Stimulated activated CD4-positive, alpha-beta T cell treated with anti-CD3 and anti-CD28 coated beads, Interleukin-2, amount 100 ng/mL, for 24 hours (primary cell): ENCODE results near the gene PLCD1.
"Not testable (repeated sequence)": the region's sequence is repeated elsewhere in the genome, so short reads cannot be mapped to it uniquely, and the experiment has no call there.

Source experiments
- DNase-seq, 2 donors: peaks; one replicate each; pipeline ENCODE4 v3.0.0-alpha.2; 2020

PLCD1 gene

DNA sequence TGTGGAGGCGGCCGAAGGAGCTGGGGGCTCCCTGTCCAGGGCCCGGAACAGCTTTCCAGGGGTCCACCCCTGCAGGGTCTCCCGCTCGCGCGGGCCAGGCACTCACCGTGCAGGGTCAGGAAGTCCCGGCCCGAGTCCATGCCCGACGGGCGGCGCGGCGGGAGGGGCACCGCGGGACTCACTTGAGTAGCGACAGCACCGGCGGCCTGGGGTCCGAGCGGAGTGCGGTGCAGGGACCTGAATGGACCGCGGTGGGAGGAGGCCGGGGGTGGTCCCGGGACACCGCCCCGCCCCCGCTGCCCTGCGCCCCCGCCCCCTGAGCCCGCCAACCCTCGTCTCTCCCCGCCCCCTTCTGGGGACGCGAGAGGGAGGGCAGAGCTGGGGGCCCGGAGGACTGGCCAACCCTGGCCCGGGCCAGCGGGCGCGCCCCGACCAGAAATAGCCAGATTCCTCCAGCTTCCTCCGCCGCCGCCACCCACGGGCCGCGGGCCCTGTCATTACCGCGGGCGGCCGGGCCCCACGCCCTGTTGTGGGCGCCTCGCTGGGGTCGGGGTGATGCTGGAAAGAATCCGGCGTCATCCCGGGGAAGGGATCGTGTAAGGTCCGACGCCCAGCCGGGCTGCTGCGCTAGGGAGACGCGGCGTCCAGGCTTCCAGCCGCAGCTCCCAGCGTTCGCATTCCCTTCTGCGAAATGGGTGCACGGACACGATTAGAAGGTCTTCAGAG is at the start of gene PLCD1:
TSS of gene PLCD1 (minus strand) at position 243 of the 726 bp plus-strand sequence. CDS start at position 140, 103 bp downstream.
- DNase-seq, result peak in 1 of 2 donors; percentile 43

DNA sequence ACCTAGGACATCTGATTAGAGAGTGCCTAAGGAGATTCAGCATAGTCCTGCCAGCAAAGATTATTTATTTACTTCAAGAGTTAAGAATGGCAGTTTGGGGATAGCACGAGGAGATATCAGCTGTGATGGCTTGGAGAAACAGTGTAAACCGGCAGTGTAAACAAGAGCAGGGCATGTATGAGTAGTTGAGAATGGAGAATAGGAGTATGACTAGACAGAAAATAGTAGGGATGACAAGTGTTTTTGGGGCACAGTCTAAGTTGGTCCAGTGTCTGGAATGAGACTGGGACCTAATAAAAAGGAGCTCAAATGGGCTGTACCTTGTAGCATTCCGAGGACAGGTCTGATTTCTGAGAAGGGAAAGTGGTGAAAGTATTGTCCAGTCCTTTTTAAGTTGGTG is 47.6 kb upstream of the PLCD1 start:
- DNase-seq, result not testable (repeated sequence)

DNA sequence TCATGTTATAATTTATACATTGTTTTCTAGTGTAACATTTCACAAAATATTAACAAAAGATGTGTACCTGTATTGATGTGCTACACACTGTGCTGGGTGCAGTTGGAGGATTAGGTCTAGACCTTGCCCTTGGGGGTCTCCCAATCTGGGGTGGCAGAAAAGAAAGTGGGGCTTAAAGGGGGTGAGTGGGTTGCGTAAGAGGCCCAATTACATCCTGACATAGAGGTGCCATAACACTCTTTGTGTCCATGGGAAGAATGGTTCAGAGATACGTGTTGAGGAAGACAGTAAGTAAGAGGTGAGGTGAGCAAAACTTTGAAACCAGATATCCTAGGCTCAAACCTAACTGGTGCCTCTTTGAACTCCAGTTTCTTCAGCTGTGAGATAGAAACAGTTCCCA is 40.6 kb upstream of the PLCD1 start:
- DNase-seq, result no peak

DNA sequence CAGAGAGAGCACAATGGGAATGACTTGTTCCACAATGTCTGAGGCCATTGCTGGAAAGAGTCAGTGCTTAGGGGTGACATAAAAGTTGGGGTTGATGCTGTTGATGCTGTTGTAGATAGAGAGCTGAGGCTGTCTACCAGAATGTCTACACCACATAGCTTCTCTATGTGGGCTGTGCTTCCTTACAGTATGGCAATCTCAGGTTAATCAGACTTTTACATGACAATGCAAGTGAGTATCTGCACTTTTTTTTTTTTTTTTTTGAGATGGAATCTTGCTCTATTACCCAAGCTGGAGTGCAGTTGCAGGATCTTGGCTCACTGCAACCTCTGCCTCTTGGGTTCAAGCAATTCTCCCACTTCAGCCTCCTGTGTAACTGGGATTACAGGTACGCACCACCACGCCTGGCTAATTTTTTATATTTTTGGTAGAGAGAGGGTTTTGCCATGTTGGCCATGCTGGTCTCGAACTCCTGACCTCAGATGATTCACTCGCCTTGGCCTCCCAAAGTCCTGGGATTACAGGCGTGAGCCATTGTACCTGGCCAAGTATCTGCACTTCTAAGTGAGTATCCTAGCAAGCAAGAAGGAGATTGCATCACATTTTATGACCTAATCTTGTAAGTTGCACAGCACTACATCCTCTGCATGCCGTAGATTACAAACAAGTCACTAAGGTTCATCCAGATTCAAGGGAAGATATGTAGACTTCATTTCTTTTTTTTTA is 38.2 kb upstream of the PLCD1 start:
- no peak for DNase-seq

DNA sequence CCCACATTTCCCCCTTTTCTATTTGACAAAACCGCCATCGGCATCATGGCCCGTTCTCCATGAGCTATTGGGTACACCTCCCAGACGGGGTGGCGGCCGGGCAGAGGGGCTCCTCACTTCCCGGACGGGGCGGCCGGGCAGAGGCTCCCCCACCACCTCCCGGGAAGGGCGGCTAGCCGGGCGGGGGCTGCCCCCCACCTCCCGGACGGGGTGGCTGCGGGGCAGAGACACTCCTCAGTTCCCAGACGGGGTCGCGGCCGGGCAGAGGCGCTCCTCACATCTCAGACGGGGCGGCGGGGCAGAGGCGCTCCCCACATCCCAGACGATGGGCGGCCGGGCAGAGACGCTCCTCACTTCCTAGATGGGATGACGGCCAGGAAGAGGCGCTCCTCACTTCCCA is 35.0 kb upstream of the PLCD1 start:
- not testable (repeated sequence) for DNase-seq

DNA sequence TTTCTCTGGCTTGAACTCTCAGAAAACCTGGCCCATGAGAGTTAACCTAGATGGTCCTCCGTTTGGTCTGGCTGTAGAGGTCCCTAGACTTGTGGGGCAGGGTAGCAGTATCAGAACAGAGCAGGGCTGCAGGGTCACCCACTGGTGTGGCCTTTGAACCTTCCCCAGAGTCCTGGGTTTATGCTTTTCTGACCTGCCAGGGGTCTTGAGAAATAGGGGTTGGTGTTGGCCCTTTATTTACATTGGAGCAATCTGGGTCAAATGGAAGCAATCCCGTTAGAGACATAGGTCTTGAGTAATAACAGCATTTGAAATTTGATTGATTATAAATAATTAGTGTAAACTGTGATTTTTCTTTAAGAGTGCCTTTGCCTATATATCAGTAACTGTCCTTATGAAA is 33.4 kb upstream of the PLCD1 start:
- DNase-seq, result no peak

DNA sequence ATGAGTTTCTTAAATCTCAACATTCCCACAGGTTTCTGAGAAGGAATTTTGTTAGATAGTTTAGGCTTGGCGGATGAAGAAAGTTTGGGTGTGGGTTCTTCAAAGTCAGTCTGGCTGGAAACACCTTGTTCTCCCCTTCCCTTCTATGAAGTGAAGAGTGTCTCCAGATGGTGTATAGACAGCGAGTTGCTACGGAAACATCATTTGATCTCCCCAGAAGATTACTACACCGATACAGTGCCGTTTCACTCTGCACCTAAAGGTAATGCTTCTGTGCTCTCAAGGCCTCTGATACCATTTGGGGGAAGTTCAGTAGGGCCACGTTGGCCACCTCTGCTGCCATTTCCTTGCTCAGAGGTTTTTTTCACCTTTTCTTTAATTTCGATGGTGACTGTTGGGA is 30.1 kb upstream of the PLCD1 start:
- DNase-seq, result no peak

DNA sequence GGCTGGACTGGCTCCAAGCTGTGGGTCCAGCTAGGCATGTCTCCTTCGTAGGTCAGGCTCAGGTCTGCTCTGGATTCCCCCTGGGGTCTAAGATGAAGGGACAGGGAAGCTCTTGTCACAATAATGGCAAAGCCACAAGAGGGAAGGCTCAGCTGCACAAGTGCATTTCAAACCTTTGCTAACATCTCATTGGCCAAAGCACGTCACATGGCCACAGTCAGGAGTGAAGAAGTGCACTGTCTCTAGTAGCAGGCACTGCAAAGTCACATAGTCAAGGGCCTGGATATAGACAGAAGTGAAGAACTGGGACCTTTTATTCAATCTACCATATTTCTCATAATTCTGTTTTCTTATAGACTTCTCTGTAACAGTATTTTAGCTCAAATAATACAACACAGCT is 29.7 kb upstream of the PLCD1 start:
- no peak for DNase-seq

DNA sequence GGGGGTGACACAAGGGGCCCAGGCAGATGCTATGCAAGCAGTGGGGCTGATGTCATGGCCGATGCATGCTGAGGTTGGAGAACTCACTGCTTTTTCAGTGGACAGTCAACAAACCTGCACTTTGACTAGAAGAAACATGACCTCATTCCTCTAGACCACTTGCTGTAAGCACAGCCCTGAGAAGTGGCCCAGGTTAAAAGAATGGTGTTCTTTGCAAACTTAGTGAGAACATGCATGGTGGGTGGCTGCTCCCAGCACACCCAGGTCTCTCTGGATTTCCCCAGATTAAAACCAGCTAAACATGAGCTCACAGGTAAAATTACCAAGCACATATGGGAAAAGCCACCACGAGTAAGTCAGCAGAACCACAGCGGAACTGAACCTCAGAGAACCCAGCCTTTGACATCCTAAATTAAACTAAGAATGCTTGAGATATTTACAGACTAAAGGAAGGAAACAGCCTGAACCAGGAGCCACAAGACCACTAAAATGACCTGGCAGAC is 25.1 kb upstream of the PLCD1 start:
- DNase-seq, result no peak

DNA sequence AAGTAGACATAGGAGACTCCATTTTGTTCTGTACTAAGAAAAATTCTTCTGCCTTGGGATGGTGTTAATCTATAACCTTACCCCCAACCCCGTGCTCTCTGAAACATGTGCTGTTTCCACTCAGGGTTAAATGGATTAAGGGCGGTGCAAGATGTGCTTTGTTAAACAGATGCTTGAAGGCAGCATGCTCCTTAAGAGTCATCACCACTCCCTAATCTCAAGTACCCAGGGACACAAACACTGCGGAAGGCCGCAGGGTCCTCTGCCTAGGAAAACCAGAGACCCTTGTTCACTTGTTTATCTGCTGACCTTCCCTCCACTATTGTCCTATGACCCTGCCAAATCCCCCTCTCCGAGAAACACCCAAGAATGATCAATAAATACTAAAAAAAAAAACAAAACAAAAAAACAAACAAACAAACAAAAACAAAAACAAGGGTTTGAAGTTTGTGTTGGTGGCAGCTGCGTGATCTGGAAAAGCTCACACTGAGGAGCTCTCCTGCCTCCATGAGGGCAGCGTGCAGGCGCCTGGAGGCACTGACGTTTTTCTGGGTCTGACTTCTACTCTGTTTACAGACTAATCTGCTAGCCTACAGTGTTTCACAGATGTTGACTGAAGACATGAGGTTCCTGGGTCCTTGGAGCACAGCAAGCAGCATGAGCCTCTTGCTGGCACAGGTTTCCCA is 24.5 kb upstream of the PLCD1 start:
- not testable (repeated sequence) for DNase-seq

DNA sequence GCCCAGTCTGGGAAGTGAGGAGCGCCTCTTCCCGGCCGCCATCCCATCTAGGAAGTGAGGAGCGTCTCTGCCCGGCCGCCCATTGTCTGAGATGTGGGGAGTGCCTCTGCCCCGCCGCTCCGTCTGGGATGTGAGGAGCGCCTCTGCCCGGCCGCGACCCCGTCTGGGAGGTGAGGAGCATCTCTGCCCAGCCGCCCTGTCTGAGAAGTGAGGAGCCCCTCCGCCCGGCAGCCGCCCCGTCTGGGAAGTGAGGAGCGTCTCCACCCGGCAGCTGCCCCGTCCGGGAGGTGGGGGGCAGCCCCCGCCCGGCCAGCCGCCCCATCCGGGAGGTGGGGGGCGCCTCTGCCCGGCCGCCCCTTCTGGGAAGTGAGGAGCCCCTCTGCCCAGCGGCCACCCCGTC is 23.8 kb upstream of the PLCD1 start:
- DNase-seq, result not testable (repeated sequence)

DNA sequence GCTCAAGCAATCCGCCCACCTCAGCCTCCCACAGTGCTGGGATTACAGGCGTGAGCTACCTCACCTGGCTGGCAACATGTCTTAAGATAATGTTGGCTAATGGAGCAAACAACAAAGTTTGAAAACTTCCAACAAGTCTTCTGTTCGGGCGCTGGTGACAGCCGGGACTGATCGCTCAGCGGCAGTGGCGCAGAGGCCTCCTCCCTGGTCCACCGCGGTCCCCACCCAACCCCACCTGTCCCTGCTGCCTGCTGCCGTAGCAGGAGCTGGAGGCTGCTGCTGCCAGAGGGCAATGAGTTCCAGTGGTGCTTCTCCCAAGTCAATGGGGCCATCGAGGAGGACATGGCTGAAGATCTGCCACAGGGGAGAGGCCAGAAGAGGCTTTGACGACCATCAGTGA is 21.7 kb upstream of the PLCD1 start:
- no peak for DNase-seq

DNA sequence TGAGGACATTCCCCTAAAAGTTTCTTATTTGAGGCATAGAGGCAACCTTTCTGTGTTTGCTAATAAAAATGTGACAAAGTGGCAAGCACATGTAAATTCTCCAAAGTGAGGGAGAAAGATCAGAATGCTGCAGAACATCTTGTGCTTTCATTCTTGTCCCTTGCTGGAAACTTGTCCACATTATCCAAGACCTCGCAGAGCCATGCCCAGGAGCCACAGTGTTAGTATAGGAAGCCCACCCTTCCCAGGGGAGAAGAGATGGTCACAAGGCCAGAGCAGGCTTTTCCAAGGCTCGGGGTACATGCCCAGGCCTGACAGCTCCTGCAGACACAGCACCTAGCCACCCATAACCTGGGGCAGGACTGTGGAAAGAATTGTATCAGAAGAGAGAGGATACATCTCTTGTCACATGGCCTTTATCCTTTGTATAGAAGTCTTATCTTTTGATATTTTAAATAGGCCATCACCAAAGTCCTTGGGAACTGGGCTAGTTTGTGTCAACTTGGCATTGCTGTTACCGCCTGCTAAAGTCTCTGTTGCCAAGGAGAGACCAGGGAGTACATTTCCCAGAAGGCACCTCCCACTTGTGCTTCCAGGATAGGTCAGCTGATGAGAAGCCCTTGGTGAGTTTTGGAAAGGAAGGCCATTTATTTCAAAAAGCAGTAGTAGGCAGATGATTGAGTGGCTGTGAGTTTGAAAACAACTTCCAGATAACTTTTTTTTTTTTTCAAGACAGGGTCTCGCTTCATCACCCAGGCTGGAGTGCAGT is 20.1 kb upstream of the PLCD1 start:
- DNase-seq, result no peak

DNA sequence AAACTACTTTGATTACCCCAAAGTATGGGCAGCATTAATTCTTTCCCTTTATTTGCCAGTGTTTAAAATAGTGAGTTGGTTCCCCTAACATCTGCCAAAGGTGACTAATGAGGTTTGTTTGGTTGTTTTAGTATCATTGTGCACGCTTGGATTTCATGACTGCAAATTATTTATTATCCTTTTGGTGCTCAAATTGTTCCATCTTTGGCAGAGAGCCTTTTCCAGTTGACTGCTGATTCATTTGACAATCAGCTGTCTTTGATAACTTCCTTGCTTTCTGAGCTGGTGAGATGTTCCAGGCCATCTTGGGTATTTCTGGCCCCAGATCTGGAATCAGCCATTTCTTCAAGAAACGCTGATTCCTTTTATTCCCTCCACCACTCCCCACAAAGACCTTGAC is 18.5 kb upstream of the PLCD1 start:
- no peak for DNase-seq

DNA sequence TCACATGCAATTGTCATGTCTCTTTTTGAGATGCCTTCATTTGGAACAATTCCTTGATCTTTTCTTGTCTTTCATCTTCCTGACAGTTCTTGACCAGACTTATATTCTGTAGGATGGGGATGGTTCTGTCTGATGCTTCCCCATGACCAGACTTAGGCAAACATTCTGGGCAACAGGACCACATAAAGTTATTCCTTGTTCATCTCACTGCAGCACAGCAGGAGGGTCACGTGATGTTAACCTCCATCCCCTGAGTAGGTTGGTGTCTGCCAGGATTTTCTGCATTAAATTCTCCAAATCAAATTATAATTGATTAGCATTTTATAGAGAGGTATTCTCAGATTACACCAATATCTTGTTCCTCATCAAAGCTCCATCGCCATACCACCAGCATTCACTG is 17.4 kb upstream of the PLCD1 start:
- DNase-seq, result no peak

DNA sequence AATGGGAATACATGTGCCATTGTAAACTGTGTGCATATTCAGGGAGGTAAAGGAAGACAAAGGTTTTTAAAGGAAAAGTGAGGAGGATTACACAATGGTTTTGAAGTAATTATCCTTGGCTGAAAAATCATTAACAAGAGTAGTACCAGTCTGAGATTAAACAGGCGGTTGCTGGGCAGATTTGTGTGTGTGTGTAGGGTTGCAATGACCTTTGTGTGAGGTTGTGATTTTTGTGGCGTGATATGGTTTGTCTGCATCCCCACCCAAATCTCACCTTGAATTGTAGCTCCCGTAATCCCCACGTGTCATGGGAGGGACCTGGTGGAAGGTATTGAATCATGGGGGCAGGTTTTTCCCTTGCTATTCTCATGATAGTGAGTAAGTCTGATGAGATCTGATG is 16.6 kb upstream of the PLCD1 start:
- DNase-seq, result no peak

DNA sequence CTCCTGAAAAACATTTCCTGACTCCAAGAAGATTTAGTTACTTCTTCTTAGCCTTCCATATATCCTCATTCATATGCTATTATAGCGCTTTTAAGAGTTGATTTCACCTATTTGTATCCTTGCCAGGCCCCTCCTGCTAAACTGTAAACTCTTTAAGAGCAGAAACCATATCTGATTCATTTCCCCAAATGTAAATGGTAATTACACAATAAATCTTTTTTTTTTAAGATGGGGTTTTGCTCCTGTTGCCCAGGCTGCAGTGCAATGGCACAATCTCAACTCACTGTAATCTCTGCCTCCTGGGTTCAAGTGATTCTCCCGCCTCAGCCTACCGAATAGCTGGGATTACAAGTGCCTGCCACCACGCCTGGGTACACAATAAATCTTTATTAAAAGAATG is 14.0 kb upstream of the PLCD1 start:
- DNase-seq, result no peak

DNA sequence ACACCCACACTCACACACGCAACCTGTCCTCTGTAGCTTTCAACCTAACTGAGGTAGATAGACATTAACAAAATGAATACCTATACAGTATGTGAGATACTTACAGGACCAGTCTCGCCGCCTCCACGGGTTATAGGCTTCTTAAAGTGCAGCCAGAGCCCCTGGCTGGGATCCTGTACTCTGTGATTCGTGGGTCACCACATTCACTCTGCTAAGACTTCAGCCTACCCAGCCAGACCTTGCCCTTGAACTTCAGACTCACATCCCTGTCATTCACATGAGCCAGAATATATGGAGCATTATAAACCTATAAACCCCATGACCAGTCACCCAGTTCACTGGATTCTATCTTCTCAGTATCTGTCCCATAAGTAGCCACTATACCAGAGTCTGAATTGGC is 11.0 kb upstream of the PLCD1 start:
- no peak for DNase-seq

DNA sequence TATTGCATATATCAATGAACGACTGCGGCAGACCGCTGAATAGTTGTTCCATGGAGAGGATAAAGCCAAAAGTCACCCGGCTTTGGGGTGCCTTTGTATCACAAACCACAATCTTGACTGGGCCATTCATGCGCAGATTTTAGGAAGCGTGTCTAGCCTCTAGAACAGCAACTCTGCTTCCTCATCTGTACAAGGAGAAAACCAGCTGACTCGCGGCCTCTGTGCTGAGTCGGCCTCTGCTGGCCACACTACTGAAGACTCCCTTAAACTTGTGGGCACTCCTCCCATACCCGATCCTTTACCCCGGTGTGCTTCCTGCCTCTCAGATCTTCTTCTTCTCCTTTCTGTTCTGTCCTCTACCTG is 10.4 kb upstream of the PLCD1 start:
- DNase-seq, result peak in 1 of 2 donors; percentile 30

DNA sequence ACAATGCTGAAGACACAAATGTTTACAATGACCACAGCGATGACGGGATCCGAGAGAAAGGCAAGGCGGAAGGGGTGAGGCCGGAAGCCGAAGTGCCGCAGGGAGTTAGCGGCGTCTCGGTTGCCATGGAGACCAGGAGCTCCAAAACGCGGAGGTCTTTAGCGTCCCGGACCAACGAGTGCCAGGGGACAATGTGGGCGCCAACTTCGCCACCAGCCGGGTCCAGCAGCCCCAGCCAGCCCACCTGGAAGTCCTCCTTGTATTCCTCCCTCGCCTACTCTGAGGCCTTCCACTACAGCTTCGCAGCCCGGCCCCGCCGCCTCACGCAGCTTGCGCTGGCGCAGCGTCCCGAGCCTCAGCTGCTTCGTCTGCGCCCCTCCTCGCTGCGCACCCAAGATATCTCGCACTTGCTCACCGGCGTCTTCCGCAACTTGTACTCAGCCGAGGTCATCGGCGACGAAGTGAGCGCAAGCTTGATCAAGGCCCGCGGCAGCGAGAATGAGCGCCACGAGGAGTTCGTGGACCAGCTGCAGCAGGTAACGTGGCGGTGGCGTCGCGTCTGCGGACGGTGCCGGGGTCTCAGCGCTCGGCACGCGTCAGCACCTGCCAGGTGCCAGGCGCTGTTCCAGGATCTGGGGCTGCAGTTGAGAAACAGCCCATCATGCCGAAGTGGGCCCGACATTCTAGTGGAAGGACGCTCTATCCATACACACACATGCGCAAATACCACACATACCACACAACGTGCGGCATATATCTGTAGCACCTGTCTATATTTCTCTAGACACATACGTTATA is 9.9 kb upstream of the PLCD1 start, which contains the start of gene DLEC1:
TSS of gene DLEC1 (plus strand) at position 108 of the 798 bp plus-strand sequence. CDS start at position 126, 18 bp downstream.
- peak; percentile 77 to 79 for DNase-seq

DNA sequence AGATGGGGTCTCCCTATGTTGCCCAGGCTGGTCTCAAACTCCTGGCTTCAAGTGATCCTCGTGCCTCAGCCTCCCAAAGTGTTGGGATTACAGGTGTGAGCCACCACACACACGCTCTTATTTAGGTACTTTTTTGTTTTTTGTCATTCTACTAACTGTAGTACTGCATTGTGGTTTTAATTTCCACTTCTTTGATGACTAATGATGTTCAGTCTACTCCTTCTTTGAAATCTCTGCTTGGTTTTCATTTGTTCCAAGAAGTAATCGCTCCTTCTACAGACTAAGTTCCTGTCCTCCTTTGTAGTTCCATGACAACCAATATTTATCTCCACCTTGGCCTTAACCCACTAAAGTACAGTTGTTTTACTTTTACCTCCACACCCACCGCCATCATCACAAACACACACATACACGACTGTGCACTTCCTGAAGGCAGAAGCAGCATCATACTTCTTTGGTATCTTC is 9.0 kb upstream of the PLCD1 start:
- peak in 1 of 2 donors; percentile 27 for DNase-seq

DNA sequence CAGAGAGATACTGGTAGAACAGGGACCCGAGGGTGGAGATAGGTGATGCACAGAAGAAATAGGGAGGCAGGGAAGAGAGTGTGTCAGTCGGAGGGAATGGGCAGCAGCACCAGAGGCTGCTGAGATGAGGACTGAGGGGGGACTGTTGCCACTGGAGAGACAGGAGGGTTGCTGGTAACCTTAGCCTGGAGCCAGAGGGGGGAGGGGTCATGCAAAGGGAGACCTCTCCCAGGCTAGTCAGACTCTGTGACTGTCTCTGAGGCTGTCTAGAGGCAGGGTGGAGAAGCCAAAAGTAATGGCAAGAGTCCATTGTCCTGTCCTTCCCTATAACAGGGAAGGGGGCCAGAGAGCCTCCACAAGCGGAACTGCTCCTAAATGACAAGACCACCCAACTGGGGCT is 7.5 kb upstream of the PLCD1 start:
- DNase-seq, result no peak
